K562 treated with DMSO at 1 percent for 12 hours (cell line): Measurements from ENCODE around the gene ATP11A. TPM values are rescaled to one million over a fixed set of nuclear protein-coding genes. Genes with fewer than 3 reads are reported as not detected.

Experiments used
- total RNA-seq: library from RNA; unstranded; fragments of 300-600 nt; gene quantifications from 2 replicates; pipeline ENCODE4 v1.2.3, GENCODE V29; 2022; ENCODE audit not compliant: insufficient read depth

Gene ATP11A
- total RNA-seq = 3.4 and 20.7 TPM in 2 replicates

DNA sequence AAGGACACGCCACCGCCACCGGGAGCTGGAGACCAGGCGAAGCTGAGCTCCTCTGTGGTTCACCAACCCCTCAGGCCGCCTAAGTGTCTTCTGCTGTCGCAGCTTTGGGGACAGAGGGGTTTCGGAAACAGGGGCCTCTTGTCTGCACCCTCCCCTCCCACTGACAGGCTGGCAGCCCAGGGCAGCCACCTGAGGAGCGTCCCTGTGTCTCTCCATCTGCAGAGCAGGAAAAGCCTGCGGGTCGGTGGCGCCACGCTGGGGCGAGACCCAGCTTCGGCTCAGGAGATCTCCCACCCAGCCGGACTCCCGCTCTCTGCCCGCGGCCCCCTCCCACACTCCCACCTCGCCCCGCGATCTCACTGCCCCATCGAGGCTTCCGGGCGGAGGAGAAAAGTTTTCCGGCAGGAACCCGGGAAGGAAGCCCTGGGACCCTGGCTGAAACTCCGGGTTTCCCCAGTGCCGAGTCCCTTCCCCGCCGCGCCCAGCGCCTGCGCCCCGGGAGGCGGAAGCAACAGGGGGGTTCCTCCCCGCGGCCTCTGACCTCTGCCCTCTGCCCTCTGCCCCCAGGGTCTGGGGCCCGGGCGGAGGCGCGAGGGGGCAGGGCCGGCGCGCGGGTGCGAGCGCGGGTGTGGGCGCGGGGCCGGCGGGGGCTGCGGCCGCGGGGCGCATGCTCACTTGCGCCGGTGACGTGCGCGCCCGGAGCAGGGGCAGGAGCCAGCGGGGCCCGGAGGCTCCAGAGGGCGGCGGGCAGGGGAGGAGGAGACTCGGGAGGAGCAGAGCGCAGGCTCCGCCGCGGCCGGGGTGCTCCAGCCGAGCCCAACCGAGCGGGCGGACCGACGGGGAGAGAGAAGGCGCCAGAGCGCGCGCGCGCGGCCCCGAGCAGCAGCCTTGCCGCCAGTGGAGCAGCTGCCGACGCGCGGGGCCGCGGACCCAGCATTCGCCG, at the start of gene ATP11A:
Gene ATP11A (plus strand): TSS at position 736 of the 943 bp plus-strand sequence. CDS start 379 bp downstream, outside the sequence.

Other genes with a start within 250 kb of the ATP11A start
- gene TUBGCP3, start 101.9 kb upstream of the ATP11A start, total RNA-seq = 14.3 and 20.6 TPM in 2 replicates